Tibial nerve (tissue), 4 donors: ENCODE results near the gene MR1. TPM values are rescaled to one million over a fixed set of nuclear protein-coding genes. Genes with fewer than 3 reads are reported as not detected.

Experiments used
- DNase-seq, 2 donors: peaks; one replicate each; pipeline ENCODE4 v3.0.0-alpha.2; 2019; ENCODE audit warnings: low spot score in 2 of 2
- H3K27ac ChIP-seq, 4 donors: fragments of 200-600 bp; sonication (generic) in 3 of 4; one replicate each; pipeline ENCODE4 v1.5.1; 2017 to 2019; ENCODE audit warnings: mild to moderate bottlenecking in 1 of 4
- H3K27me3 ChIP-seq, 2 donors: fragments of 200-600 bp; sonication (generic) in 1 of 2; one replicate each; pipeline versions ENCODE4 v1.5.1 to v1.6.0; 2017 to 2019
- H3K36me3 ChIP-seq, 3 donors: fragments of 200-600 bp; sonication (generic); one replicate each; pipeline ENCODE4 v1.5.1; 2018 to 2019
- H3K4me1 ChIP-seq, 4 donors: fragments of 200-600 bp; sonication (generic) in 3 of 4; one replicate each; pipeline ENCODE4 v1.5.1; 2017 to 2019
- H3K4me3 ChIP-seq, 4 donors: fragments of 200-600 bp; sonication (generic) in 3 of 4; one replicate each; pipeline ENCODE4 v1.5.1; 2017 to 2019; ENCODE audit warnings: mild to moderate bottlenecking in 1 of 4, moderate library complexity in 1 of 4
- H3K9me3 ChIP-seq, 4 donors: fragments of 200-600 bp; sonication (generic) in 3 of 4; one replicate each; pipeline ENCODE4 v1.5.1; 2017 to 2019
- EP300 ChIP-seq, 2 donors: sonication (generic); formaldehyde crosslinking; IDR thresholded peaks; one replicate each; pipeline ENCODE4 v1.6.1; 2017; ENCODE audit warnings: antibody characterized with exemption in 2 of 2, mild to moderate bottlenecking in 1 of 2
- POLR2A ChIP-seq, 2 donors: fragments of 450-650 bp; IDR thresholded peaks; one replicate each; pipeline ENCODE4 v1.6.1; 2017; ENCODE audit warnings: antibody characterized with exemption in 2 of 2, mild to moderate bottlenecking in 2 of 2, moderate library complexity in 2 of 2
- WGBS, 2 donors: methylation state at CpG; one replicate each; pipeline ENCODE4 v1.1.5; 2018; 5-methylcytosine and 5-hydroxymethylcytosine counted together
- total RNA-seq, 4 donors: library from RNA; depleted of rRNA; stranded (reverse); fragments of >200 nt; gene quantifications; one replicate each; pipeline ENCODE4 v1.1.0, GENCODE V29; 2016
- TF ChIP-seq, protein P1 (sequence below), 5 experiments: fragments of 200-600 bp in 3 of 5; fragments of 450-650 bp in 2 of 5; sonication (generic) in 3 of 5; IDR thresholded peaks; one replicate each; pipeline ENCODE4 v1.5.1; 2016 to 2019; ENCODE audit warnings: antibody characterized with exemption in 5 of 5, mild to moderate bottlenecking in 3 of 5, moderate library complexity in 2 of 5

The MR1 gene
- total RNA-seq, 4 donors from 2014 or later: 9.2 to 26.2 (median 10.9) TPM

DNA sequence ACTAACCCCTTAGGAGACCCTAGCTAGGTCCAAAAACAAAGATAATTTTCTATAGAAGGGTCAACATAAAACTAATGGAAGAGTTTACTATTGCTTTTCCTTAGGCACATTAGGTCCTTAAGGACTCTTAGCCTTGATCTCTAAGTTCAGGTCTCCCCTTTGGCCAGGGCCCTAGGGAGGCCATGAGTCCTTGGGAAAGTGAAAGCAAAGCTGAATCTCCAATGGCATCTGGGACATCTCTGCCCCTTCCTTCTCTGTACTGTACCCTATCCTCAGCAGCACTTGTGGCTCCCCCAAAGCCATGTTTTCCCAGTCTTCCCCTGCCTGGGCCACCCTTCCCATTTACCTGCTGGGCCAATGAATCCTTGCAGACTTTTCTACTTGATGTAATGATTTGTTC is 69.1 kb downstream of the MR1 start:
- no peaks in the 10 kb centered on the region for H3K36me3 ChIP-seq
- H3K4me3 ChIP-seq: no peak overlapping the region
- DNase-seq: no peak
- H3K9me3 ChIP-seq: no peaks in the 10 kb centered on the region
- no peak overlapping the region for H3K27ac ChIP-seq
- TF ChIP-seq EP300 (IDR thresholded peaks at IDR 0.05) (no peak), POLR2A (IDR thresholded peaks at IDR 0.05) (no peak)
- TF ChIP-seq, protein P1, sequence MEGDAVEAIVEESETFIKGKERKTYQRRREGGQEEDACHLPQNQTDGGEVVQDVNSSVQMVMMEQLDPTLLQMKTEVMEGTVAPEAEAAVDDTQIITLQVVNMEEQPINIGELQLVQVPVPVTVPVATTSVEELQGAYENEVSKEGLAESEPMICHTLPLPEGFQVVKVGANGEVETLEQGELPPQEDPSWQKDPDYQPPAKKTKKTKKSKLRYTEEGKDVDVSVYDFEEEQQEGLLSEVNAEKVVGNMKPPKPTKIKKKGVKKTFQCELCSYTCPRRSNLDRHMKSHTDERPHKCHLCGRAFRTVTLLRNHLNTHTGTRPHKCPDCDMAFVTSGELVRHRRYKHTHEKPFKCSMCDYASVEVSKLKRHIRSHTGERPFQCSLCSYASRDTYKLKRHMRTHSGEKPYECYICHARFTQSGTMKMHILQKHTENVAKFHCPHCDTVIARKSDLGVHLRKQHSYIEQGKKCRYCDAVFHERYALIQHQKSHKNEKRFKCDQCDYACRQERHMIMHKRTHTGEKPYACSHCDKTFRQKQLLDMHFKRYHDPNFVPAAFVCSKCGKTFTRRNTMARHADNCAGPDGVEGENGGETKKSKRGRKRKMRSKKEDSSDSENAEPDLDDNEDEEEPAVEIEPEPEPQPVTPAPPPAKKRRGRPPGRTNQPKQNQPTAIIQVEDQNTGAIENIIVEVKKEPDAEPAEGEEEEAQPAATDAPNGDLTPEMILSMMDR (IDR thresholded peaks at IDR 0.05): no peak
- H3K27me3 ChIP-seq: no peaks in the 10 kb centered on the region
- H3K4me1 ChIP-seq: peaks cover 0 to 66% (median 11%) of the 10 kb centered on the region in 4 donors

- Histone ChIP-seq H3K4me1 (peaks cover 0 to 66% (median 11%) of the 10 kb centered on the region in 4 donors), H3K4me3 (no peak overlapping the region), H3K27ac (peak overlapping the region in 1 of 4 donors; percentile 93), H3K27me3 (no peaks in the 10 kb centered on the region), H3K9me3 (no peaks in the 10 kb centered on the region), H3K36me3 (no peaks in the 10 kb centered on the region)
- TF ChIP-seq EP300 (IDR thresholded peaks at IDR 0.05) (no peak), POLR2A (IDR thresholded peaks at IDR 0.05) (no peak)
- TF ChIP-seq, protein P1 (IDR thresholded peaks at IDR 0.05): no peak
- WGBS, 2 donors: 94 to 95% methylated on average over 7 of the region's 7 CpGs
- no peak for DNase-seq
These were observed 69.6 kb downstream of the MR1 start for GRCh38 chr1:181103399-181103798.

GRCh38 chr1:181104042-181104789 is 70.4 kb downstream of the MR1 start:
- no peak for TF ChIP-seq EP300 (IDR thresholded peaks at IDR 0.05)
- TF ChIP-seq, protein P1 (IDR thresholded peaks at IDR 0.05): no peak
- Histone ChIP-seq H3K27ac (peak overlapping the region; percentile 67 to 96 (median 88)), H3K4me1 (peaks cover 0 to 62% (median 11%) of the 10 kb centered on the region in 4 donors), H3K9me3 (no peaks in the 10 kb centered on the region), H3K4me3 (peak overlapping the region; percentile 61 to 98 (median 76)), H3K27me3 (no peaks in the 10 kb centered on the region), H3K36me3 (no peaks in the 10 kb centered on the region)
- WGBS, 2 donors: 18 to 22% methylated on average over 17 of the region's 17 CpGs
- DNase-seq: no peak

DNA sequence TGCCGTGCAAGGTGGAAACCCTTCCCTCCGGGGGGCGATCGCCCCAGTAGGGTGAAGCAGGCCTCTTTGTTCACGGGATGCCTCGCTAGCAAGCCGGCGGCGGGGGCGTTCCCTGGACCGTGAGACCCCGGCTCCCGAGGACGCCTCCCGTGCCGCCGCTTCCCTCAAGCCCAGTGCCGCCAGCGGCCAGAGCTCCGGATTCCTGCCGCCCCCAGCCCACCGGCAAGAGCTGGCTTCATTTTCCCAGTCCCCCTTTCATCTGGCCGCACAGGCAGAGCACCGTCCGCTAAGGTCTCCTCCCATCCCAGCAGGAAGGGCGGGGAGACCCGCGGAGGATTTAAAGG is 71.0 kb downstream of the MR1 start:
- DNase-seq: no peak
- WGBS, 2 donors: 0 to 1% methylated on average over 12 to 21 of the region's 28 CpGs
- H3K27me3 ChIP-seq: no peaks in the 10 kb centered on the region
- peaks cover 0 to 56% (median 11%) of the 10 kb centered on the region in 4 donors for H3K4me1 ChIP-seq
- H3K4me3 ChIP-seq: peak overlapping the region; percentile 61 to 98 (median 76)
- no peak for TF ChIP-seq POLR2A (IDR thresholded peaks at IDR 0.05)
- TF ChIP-seq, protein P1 (IDR thresholded peaks at IDR 0.05): peak in 2 of 5 experiments; percentile 47 to 49
- peak overlapping the region; percentile 67 to 96 (median 88) for H3K27ac ChIP-seq
- no peaks in the 10 kb centered on the region for H3K9me3 ChIP-seq
- no peaks in the 10 kb centered on the region for H3K36me3 ChIP-seq

GRCh38 chr1:181105134-181106021 is 71.6 kb downstream of the MR1 start:
- WGBS, 2 donors: 1% methylated on average over 44 to 71 of the region's 104 CpGs
- Histone ChIP-seq H3K4me1 (peaks cover 0 to 52% (median 11%) of the 10 kb centered on the region in 4 donors), H3K36me3 (no peaks in the 10 kb centered on the region), H3K27ac (peak overlapping the region; percentile 67 to 96 (median 88)), H3K4me3 (peak overlapping the region; percentile 61 to 98 (median 76)), H3K27me3 (no peaks in the 10 kb centered on the region), H3K9me3 (no peaks in the 10 kb centered on the region)
- TF ChIP-seq EP300 (IDR thresholded peaks at IDR 0.05) (peak in 1 of 2 donors; percentile 71), POLR2A (IDR thresholded peaks at IDR 0.05) (peak in 1 of 2 donors; percentile 73)
- TF ChIP-seq, protein P1 (IDR thresholded peaks at IDR 0.05): no peak
- DNase-seq: peak; percentile 89
